ENCODE data around the gene MIDN.
A peak's percentile ranks its signal among the peaks of the same experiment; 100 is the strongest.

DNA sequence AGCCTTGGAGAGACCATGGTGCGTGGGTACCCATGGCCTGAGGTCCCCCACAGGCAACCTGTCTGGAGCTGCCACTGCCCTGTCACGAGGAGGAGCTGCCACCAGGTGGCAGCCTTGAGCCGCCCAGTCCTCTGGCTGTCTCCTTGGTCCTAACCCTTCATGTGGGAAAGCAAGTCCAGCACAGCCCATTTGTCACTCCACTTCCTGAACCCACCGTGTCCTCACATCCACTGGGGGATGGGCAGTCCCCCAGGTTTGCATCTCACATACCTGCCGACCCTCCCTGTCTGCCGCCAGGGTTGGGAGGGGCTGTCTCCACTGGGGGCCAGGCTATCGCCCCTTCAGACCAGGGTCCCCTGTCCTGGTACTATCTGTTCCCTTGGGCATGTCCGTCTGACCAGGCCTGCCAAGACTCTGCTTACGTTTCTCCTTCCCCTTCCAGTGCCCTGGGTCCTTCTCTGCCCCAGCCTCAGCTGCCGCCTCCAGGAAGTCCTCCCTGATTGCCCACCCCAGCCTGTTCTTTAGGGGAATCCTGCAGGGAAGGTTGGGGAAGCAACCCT is 31.5 kb downstream of the MIDN start:
- peak; percentile 99 for TF ChIP-seq CTCF (IDR thresholded peaks at IDR 0.05; ENCODE audit: low read length)
- TF ChIP-seq EZH2 (optimal IDR thresholded peaks at IDR 0.05; ENCODE audit: low read depth, low read length): no peak

Data from MM.1S (cell line).